Immature natural killer cell (primary cell): ENCODE results near the gene SAFB2. TPM values are rescaled to one million over a fixed set of nuclear protein-coding genes. Genes with fewer than 3 reads are reported as not detected.

Source experiments
- DNase-seq, 3 donors: peaks; one replicate each; pipeline ENCODE4 v3.0.0; 2022; ENCODE audit warnings: mixed read lengths in 1 of 3
- H3K27ac Mint-ChIP-seq, 6 donors: one replicate each; pipeline ENCODE4 v1.8.0; 2020; ENCODE audit warnings: mixed read lengths in 6 of 6, mild to moderate bottlenecking in 5 of 6, inconsistent platforms in 4 of 6, moderate library complexity in 3 of 6
- H3K27me3 Mint-ChIP-seq, 3 donors: one replicate each; pipeline ENCODE4 v1.8.0; 2020 to 2021; ENCODE audit warnings: low read depth in 3 of 3, mild to moderate bottlenecking in 3 of 3, mixed read lengths in 3 of 3, moderate library complexity in 3 of 3, inconsistent platforms in 1 of 3
- H3K36me3 Mint-ChIP-seq, 3 donors: one replicate each; pipeline ENCODE4 v1.8.0; 2020; ENCODE audit warnings: mixed read lengths in 3 of 3, inconsistent platforms in 2 of 3, mild to moderate bottlenecking in 2 of 3
- H3K4me1 Mint-ChIP-seq, 2 donors: one replicate each; pipeline ENCODE4 v1.8.0; 2020; ENCODE audit warnings: inconsistent platforms in 2 of 2, mild to moderate bottlenecking in 2 of 2, mixed read lengths in 2 of 2, moderate library complexity in 1 of 2
- H3K4me3 Mint-ChIP-seq, 5 donors: one replicate each; pipeline ENCODE4 v1.8.0; 2020; ENCODE audit warnings: mild to moderate bottlenecking in 5 of 5, mixed read lengths in 5 of 5, inconsistent platforms in 3 of 5, moderate library complexity in 3 of 5
- H3K9me3 Mint-ChIP-seq, 6 donors: one replicate each; pipeline ENCODE4 v1.8.0; 2020; ENCODE audit warnings: mild to moderate bottlenecking in 6 of 6, mixed read lengths in 6 of 6, inconsistent platforms in 4 of 6, moderate library complexity in 3 of 6
- polyA plus RNA-seq, 3 donors: library from polyadenylated mRNA; unstranded; fragments of 300-500 nt; fragmentation: Illumina TruSeq; gene quantifications; one replicate each; pipeline ENCODE4 v1.2.3, GENCODE V29; 2021

SAFB2 gene
- polyA plus RNA-seq, 3 donors from 2014 or later = 12.8 to 43.4 (median 19.6) TPM

GRCh38 chr19:5558101-5558621, 64.4 kb downstream of the SAFB2 start:
- H3K36me3 Mint-ChIP-seq = peaks cover 0 to 4% (median 0%) of the 10 kb centered on the region in 3 donors

GRCh38 chr19:5557691-5558090, 64.9 kb downstream of the SAFB2 start:
- Mint-ChIP-seq H3K4me3 (no peak overlapping the region), H3K9me3 (peaks cover 0 to 12% (median 4%) of the 10 kb centered on the region in 6 donors)

More at GRCh38 chr19:5558101-5558621, 64.4 kb downstream of the SAFB2 start:
- Mint-ChIP-seq H3K4me3 (no peak overlapping the region), H3K9me3 (peaks cover 0 to 12% (median 4%) of the 10 kb centered on the region in 6 donors), H3K4me1 (no peaks in the 10 kb centered on the region), H3K27ac (no peak overlapping the region), H3K27me3 (peaks cover 2 to 5% (median 5%) of the 10 kb centered on the region in 3 donors)
- DNase-seq = no peak

GRCh38 chr19:5554828-5555227, 67.7 kb downstream of the SAFB2 start:
- H3K4me1 Mint-ChIP-seq = no peaks in the 10 kb centered on the region
- H3K9me3 Mint-ChIP-seq = peaks cover 0 to 2% (median 0%) of the 10 kb centered on the region in 6 donors
- H3K4me3 Mint-ChIP-seq = no peak overlapping the region
- peaks cover 2 to 11% (median 6%) of the 10 kb centered on the region in 3 donors for H3K27me3 Mint-ChIP-seq
- H3K27ac Mint-ChIP-seq = no peak overlapping the region
- H3K36me3 Mint-ChIP-seq = peaks cover 0 to 4% (median 0%) of the 10 kb centered on the region in 3 donors
- no peak for DNase-seq

More at GRCh38 chr19:5557691-5558090, 64.9 kb downstream of the SAFB2 start:
- Mint-ChIP-seq H3K27me3 (peaks cover 2 to 5% (median 5%) of the 10 kb centered on the region in 3 donors), H3K4me1 (no peaks in the 10 kb centered on the region), H3K36me3 (peaks cover 0 to 4% (median 0%) of the 10 kb centered on the region in 3 donors), H3K27ac (no peak overlapping the region)
- DNase-seq = no peak

- no peak overlapping the region for H3K27ac Mint-ChIP-seq
- H3K9me3 Mint-ChIP-seq = peaks cover 0 to 2% (median 0%) of the 10 kb centered on the region in 6 donors
- H3K4me3 Mint-ChIP-seq = no peak overlapping the region
- H3K4me1 Mint-ChIP-seq = no peaks in the 10 kb centered on the region
- peaks cover 2 to 13% (median 6%) of the 10 kb centered on the region in 3 donors for H3K27me3 Mint-ChIP-seq
- peaks cover 0 to 4% (median 0%) of the 10 kb centered on the region in 3 donors for H3K36me3 Mint-ChIP-seq
- DNase-seq = no peak
Observed at GRCh38 chr19:5553892-5554291, 68.7 kb downstream of the SAFB2 start.

GRCh38 chr19:5547881-5548280, 74.7 kb downstream of the SAFB2 start:
- H3K36me3 Mint-ChIP-seq = no peaks in the 10 kb centered on the region
- peaks cover 0 to 2% (median 0%) of the 10 kb centered on the region in 6 donors for H3K9me3 Mint-ChIP-seq
- H3K4me3 Mint-ChIP-seq = no peak overlapping the region
- H3K4me1 Mint-ChIP-seq = no peaks in the 10 kb centered on the region
- no peak for DNase-seq
- H3K27me3 Mint-ChIP-seq = peaks cover 2 to 11% (median 4%) of the 10 kb centered on the region in 3 donors
- no peak overlapping the region for H3K27ac Mint-ChIP-seq

GRCh38 chr19:5545984-5546383, 76.6 kb downstream of the SAFB2 start:
- Mint-ChIP-seq H3K4me1 (no peaks in the 10 kb centered on the region), H3K9me3 (peaks cover 0 to 2% (median 0%) of the 10 kb centered on the region in 6 donors), H3K27me3 (peaks cover under 1 to 9% (median 2%) of the 10 kb centered on the region in 3 donors), H3K36me3 (no peaks in the 10 kb centered on the region), H3K4me3 (no peak overlapping the region), H3K27ac (no peak overlapping the region)
- DNase-seq = no peak

GRCh38 chr19:5545051-5545450, 77.5 kb downstream of the SAFB2 start:
- H3K27me3 Mint-ChIP-seq = peaks cover 0 to 8% (median 4%) of the 10 kb centered on the region in 3 donors
- H3K27ac Mint-ChIP-seq = no peak overlapping the region
- DNase-seq = no peak

GRCh38 chr19:5542665-5543064, 79.9 kb downstream of the SAFB2 start:
- H3K27ac Mint-ChIP-seq = no peak overlapping the region
- peaks cover 2 to 11% (median 6%) of the 10 kb centered on the region in 3 donors for H3K27me3 Mint-ChIP-seq
- no peak for DNase-seq
- H3K4me3 Mint-ChIP-seq = no peak overlapping the region
- no peaks in the 10 kb centered on the region for H3K4me1 Mint-ChIP-seq
- no peaks in the 10 kb centered on the region for H3K36me3 Mint-ChIP-seq
- H3K9me3 Mint-ChIP-seq = no peaks in the 10 kb centered on the region

More at GRCh38 chr19:5545051-5545450, 77.5 kb downstream of the SAFB2 start:
- peaks cover 0 to 1% (median 0%) of the 10 kb centered on the region in 6 donors for H3K9me3 Mint-ChIP-seq
- H3K4me1 Mint-ChIP-seq = no peaks in the 10 kb centered on the region
- H3K36me3 Mint-ChIP-seq = no peaks in the 10 kb centered on the region
- H3K4me3 Mint-ChIP-seq = no peak overlapping the region

GRCh38 chr19:5541456-5541855, 81.1 kb downstream of the SAFB2 start:
- Mint-ChIP-seq H3K27me3 (peaks cover 2 to 15% (median 6%) of the 10 kb centered on the region in 3 donors), H3K4me3 (no peak overlapping the region), H3K9me3 (no peaks in the 10 kb centered on the region), H3K27ac (no peak overlapping the region), H3K4me1 (no peaks in the 10 kb centered on the region), H3K36me3 (no peaks in the 10 kb centered on the region)
- no peak for DNase-seq

- peaks cover 2 to 11% (median 10%) of the 10 kb centered on the region in 3 donors for H3K27me3 Mint-ChIP-seq
- no peak for DNase-seq
- H3K4me1 Mint-ChIP-seq = no peaks in the 10 kb centered on the region
- peaks cover under 1% of the 10 kb centered on the region in 3 donors for H3K36me3 Mint-ChIP-seq
- no peak overlapping the region for H3K4me3 Mint-ChIP-seq
- H3K27ac Mint-ChIP-seq = no peak overlapping the region
- H3K9me3 Mint-ChIP-seq = peaks cover 1 to 9% (median 4%) of the 10 kb centered on the region in 6 donors
Observed at GRCh38 chr19:5540208-5540607, 82.4 kb downstream of the SAFB2 start.

- Mint-ChIP-seq H3K36me3 (peaks cover 5 to 9% (median 5%) of the 10 kb centered on the region in 3 donors), H3K27ac (no peak overlapping the region), H3K4me3 (no peak overlapping the region), H3K9me3 (peaks cover 7 to 32% (median 14%) of the 10 kb centered on the region in 6 donors), H3K4me1 (no peaks in the 10 kb centered on the region), H3K27me3 (peaks cover 2 to 13% (median 11%) of the 10 kb centered on the region in 3 donors)
- DNase-seq = no peak
Observed at GRCh38 chr19:5537870-5538269, 84.7 kb downstream of the SAFB2 start.

Other genes starting within 250 kb of the SAFB2 start
- gene ZNRF4, start 167.4 kb downstream of the SAFB2 start, polyA plus RNA-seq = not detected
- under 1 TPM in 1 of 3 donors, not detected in 2; 0.06 TPM for gene TINCR, start 54.8 kb downstream of the SAFB2 start, polyA plus RNA-seq
- gene SAFB, start 307 bp upstream of the SAFB2 start, polyA plus RNA-seq = 100 to 1,000 TPM in 1 of 3 donors, 10 to 100 TPM in 1, 1 to 10 TPM in 1; 6.4 to 103 (median 29.6) TPM
- 100 to 1,000 TPM in 1 of 3 donors, 10 to 100 TPM in 2; 85.1 to 134 (median 98.2) TPM for gene MICOS13, start 57.7 kb upstream of the SAFB2 start, polyA plus RNA-seq
- 1 to 10 TPM; 2.0 to 3.1 (median 2.5) TPM for gene HSD11B1L, start 58.3 kb upstream of the SAFB2 start, polyA plus RNA-seq
- 1,000 to 10,000 TPM in 1 of 3 donors, 100 to 1,000 TPM in 2; 550 to 1,524 (median 935) TPM for gene RPL36, start 67.5 kb upstream of the SAFB2 start, polyA plus RNA-seq
- 10 to 100 TPM in 2 of 3 donors, 1 to 10 TPM in 1; 8.4 to 24.2 (median 11.3) TPM for gene LONP1, start 97.4 kb upstream of the SAFB2 start, polyA plus RNA-seq
- not detected for gene CATSPERD, start 97.9 kb upstream of the SAFB2 start, polyA plus RNA-seq
- not detected for gene PRR22, start 162.0 kb upstream of the SAFB2 start, polyA plus RNA-seq
- 10 to 100 TPM; 21.2 to 42.5 (median 33.4) TPM for gene DUS3L, start 168.4 kb upstream of the SAFB2 start, polyA plus RNA-seq
- gene NRTN, start 182.3 kb upstream of the SAFB2 start, polyA plus RNA-seq = under 1 TPM in 1 of 3 donors, not detected in 2; 0.56 TPM
- gene FUT6, start 216.9 kb upstream of the SAFB2 start, polyA plus RNA-seq = not detected
- gene FUT3, start 228.7 kb upstream of the SAFB2 start, polyA plus RNA-seq = not detected
- not detected for gene FUT5, start 247.8 kb upstream of the SAFB2 start, polyA plus RNA-seq